ENCODE data around the gene EPHA6.

DNA sequence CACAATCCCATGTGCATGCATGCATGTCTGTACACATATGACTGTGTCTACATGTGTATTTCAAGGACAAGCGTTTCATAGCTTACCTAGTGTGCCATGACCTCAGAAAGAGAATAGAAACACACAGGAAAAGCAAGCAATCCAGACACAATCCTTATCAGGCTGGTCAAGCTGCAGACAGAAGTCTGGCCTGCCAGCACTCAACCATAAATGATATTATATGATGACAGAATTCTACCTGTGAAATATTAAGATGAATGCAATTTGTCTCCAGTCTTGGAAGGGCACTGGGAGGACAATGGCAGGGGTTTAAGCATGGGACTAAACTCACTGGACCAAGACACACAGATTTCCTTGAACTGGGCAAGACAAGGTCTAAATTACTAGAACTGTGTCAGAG, 899.2 kb downstream of the EPHA6 start:
- TF ChIP-seq POLR2A (IDR thresholded peaks at IDR 0.05; ENCODE audit: low read depth, low read length) (no peak), SPI1 (IDR thresholded peaks at IDR 0.05; ENCODE audit: low read depth, low read length) (no peak), POLR2AphosphoS5 (IDR thresholded peaks at IDR 0.05; ENCODE audit: low read depth, low read length) (no peak), TAF1 (IDR thresholded peaks at IDR 0.05; ENCODE audit: low read depth, low read length) (no peak)
